Neuron (in vitro differentiated cells): ENCODE measurements around the gene LPCAT2.

Source experiments
- H2AFZ ChIP-seq: one replicate; pipeline ENCODE4 v1.6.1; 2013; ENCODE audit warnings: low read depth, mild to moderate bottlenecking, inconsistent platforms, low read length, moderate library complexity
- H3K27me3 ChIP-seq: one replicate; pipeline ENCODE4 v1.6.1; 2013; ENCODE audit warnings: low read length; ENCODE audit not compliant: insufficient read depth
- H3K36me3 ChIP-seq: one replicate; pipeline ENCODE4 v1.6.1; 2013; ENCODE audit warnings: low read length; ENCODE audit not compliant: insufficient read depth
- H3K4me1 ChIP-seq: one replicate; pipeline ENCODE4 v1.6.1; 2013; ENCODE audit warnings: low read length; ENCODE audit not compliant: insufficient read depth
- H3K4me3 ChIP-seq: 2 replicates; pipeline ENCODE4 v1.5.1; 2013; ENCODE audit warnings: mild to moderate bottlenecking, low read length, moderate library complexity
- H3K9me3 ChIP-seq: one replicate; pipeline ENCODE4 v1.6.1; 2013; ENCODE audit warnings: low read length

Gene LPCAT2

DNA sequence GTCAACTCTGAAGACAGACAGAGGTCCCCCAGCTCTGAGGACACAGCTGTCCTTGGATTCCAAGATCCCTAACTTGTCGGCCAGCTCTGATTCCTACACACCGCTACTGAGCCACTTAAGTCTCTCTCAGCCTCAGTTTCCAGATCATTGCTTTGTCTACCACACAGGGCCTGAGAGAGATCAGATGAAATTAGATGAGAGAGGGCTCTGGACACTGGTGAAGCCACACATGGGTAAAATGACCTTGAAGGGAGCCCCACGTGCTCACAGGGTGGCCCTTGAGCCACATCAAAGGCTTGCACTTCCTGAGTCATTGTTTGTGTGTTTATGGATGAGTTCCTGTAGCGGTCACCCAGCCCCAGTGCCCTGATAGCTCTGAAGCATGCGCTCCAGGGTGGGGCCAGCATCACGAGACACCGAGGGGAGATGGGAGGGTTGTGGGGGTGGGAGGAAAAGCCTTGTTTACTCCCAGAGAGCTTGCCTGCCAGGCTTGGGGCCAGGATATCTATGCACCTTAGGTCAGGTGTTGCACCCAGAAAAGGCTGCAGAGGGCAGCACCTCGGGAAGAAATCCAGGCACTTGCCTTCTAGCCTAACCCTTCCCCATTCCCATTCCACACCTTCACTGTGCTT, 114.2 kb downstream of the LPCAT2 start:
- H2AFZ ChIP-seq = no peak overlapping the region
- no peak overlapping the region for H3K4me3 ChIP-seq
- no peaks in the 10 kb centered on the region for H3K4me1 ChIP-seq
- H3K9me3 ChIP-seq = no peaks in the 10 kb centered on the region
- H3K36me3 ChIP-seq = no peaks in the 10 kb centered on the region
- H3K27me3 ChIP-seq = no peaks in the 10 kb centered on the region

DNA sequence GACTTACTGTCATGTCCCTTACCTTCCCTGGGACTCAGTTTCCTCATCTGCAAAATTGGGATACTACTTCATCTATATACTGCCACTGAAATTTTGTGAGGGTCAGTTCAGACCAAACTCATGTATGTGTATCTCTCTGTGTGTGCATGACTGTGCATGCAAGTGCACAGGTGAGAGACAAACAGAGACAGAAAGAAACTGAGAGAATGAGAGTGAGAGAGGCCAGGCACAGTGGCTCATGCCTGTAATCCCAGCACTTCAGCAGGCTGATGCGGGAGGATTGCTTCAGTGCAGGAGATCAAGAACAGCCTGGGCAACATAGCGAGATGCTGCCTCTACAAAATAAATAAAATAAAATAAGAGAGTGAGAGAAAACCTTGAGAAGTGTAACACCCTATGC, 114.8 kb downstream of the LPCAT2 start:
- Histone ChIP-seq H3K36me3 (no peaks in the 10 kb centered on the region), H3K27me3 (no peaks in the 10 kb centered on the region), H3K4me1 (no peaks in the 10 kb centered on the region), H3K9me3 (no peaks in the 10 kb centered on the region), H2AFZ (no peak overlapping the region), H3K4me3 (no peak overlapping the region)

DNA sequence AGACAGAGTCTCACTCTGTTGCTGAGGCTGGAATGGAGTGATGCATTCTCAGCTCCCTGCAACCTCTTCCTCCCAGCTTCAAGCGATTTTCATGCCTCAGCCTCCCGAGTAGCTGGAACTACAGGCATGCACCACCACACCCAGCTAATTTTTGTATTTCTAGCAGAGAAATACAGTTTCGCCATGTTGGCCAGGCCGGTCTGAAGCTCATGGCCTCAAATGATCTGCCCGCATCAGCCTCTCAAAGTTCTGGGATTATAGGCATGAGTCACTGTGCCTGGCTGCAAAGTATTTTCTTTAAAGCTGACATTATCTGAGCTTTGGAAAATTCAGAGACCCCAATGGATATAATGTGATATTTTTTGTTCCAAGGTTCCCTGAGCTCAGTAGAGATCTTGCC, 115.8 kb downstream of the LPCAT2 start:
- Histone ChIP-seq H3K27me3 (no peaks in the 10 kb centered on the region), H2AFZ (no peak overlapping the region), H3K4me1 (no peaks in the 10 kb centered on the region), H3K9me3 (no peaks in the 10 kb centered on the region), H3K4me3 (no peak overlapping the region), H3K36me3 (no peaks in the 10 kb centered on the region)

DNA sequence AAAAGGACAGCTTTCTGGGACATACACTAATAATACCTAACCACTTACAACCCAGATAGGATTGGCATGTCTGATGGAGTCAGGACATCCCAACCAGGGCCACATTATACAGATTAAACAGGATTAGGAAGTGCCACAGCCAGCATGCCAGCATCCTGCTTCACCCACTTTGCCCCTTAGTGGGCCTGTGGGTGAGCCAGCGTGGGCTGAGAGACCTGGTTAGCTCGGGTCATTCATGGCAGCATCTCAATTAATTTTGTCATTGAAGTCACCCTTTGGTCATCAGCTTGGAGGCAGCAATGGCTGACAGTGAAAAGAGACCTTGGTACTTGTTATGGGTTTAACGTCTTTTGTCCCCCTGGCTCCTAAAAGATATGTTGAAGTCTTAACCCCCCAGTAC, 117.0 kb downstream of the LPCAT2 start:
- Histone ChIP-seq H3K4me3 (no peak overlapping the region), H3K9me3 (no peaks in the 10 kb centered on the region), H2AFZ (no peak overlapping the region), H3K36me3 (no peaks in the 10 kb centered on the region), H3K27me3 (no peaks in the 10 kb centered on the region), H3K4me1 (no peaks in the 10 kb centered on the region)

DNA sequence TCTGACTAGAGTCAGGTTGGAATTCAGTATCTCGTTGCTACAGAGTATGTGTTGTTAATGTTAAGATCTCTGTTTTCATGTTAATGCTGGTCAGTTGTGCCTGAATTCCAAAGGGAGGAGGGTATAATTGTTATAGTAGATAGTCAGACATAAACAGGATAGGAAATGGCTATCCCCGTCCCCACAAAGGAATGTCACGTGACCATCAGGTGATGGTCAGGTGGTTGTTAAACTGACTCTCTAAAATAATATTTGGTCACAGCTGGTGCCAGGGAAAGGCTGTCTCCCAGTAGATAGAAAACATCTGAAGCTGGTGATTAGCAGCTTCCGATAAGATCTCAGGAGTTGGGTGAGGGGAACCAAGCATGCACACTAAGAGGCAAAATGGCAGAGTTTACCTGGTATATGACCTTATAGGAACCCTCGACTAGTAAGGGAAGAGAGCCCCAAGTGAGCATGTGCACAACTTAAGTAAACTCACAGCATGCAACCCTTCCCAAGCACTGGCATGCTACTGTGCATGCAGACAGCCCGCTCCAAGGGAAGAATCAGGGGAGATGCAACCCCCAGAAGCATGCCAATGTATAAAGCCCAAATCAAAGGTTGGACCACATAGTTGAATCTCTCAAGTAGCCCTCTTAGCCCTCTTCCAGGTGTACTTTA, 119.6 kb downstream of the LPCAT2 start:
- peaks cover 4% of the 10 kb centered on the region for H3K9me3 ChIP-seq
- no peaks in the 10 kb centered on the region for H3K36me3 ChIP-seq
- no peak overlapping the region for H2AFZ ChIP-seq
- no peak overlapping the region for H3K4me3 ChIP-seq
- H3K4me1 ChIP-seq = no peaks in the 10 kb centered on the region
- no peaks in the 10 kb centered on the region for H3K27me3 ChIP-seq

DNA sequence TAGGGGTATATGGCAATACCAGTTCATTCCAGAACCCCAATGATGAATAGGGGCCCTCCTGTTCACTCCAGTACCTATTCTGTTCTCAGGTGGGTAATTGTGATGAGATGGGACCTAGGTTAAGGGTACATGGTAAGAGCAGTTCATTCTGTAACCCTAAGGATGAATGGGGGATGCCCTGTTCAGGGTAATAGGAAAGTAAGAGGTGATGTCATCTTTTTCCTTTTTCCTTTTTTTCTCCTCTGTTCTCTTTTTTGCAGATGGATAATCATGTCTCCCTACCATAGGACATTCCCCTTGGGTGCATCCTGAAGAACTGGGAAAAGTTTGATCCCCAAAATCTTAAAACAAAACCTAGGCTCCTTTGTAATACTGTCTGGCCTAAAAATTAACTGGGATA, 121.9 kb downstream of the LPCAT2 start:
- peaks cover 4% of the 10 kb centered on the region for H3K9me3 ChIP-seq
- H2AFZ ChIP-seq = no peak overlapping the region
- no peaks in the 10 kb centered on the region for H3K4me1 ChIP-seq
- H3K36me3 ChIP-seq = no peaks in the 10 kb centered on the region
- H3K4me3 ChIP-seq = no peak overlapping the region
- no peaks in the 10 kb centered on the region for H3K27me3 ChIP-seq

DNA sequence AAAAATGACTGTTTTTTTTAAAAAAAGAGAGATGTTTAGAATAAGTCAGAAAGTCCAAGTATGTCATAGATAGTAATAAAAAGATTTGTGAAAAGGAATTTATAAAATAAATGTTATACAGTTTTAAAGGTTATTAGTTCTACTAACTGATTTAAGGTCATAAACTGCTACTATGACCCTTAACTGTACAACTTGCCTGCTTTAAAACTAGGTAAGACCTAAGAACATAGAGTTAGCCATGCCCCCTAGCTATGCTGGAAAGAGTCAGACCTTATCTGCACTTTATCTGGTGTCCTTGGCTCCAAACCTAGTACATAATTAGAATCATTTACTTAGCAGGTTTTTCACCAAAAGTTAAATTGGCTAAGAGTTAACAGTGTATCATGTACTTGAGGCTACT, 123.4 kb downstream of the LPCAT2 start:
- peaks cover 4% of the 10 kb centered on the region for H3K9me3 ChIP-seq
- no peak overlapping the region for H2AFZ ChIP-seq
- H3K27me3 ChIP-seq = no peaks in the 10 kb centered on the region
- no peak overlapping the region for H3K4me3 ChIP-seq
- H3K36me3 ChIP-seq = no peaks in the 10 kb centered on the region
- H3K4me1 ChIP-seq = no peaks in the 10 kb centered on the region

DNA sequence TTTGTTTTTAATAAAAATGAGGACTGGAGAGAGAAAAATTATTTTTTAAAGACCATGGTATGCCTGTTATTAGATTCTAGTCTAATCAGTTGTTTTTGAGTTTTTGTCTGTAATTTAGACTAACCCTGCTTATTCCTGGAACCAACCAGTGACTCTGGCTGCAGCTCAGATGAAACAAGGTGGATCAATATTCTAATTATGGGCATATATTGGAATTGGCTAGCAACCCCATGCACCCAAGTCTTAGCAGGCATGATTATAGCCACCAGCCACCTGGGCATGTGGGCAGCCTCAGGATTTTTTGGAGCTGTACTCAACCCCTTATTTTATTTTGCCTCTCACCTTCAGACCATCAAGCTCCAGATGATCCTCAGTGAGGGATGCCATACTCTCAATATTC, 125.3 kb downstream of the LPCAT2 start:
- H3K27me3 ChIP-seq = no peaks in the 10 kb centered on the region
- no peak overlapping the region for H3K4me3 ChIP-seq
- no peaks in the 10 kb centered on the region for H3K4me1 ChIP-seq
- no peak overlapping the region for H2AFZ ChIP-seq
- H3K36me3 ChIP-seq = no peaks in the 10 kb centered on the region
- H3K9me3 ChIP-seq = peaks cover 4% of the 10 kb centered on the region
